GM19240 (cell line): Measurements from ENCODE around the gene SP100.
"Not testable (repeated sequence)": the region's sequence is repeated elsewhere in the genome, so short reads cannot be mapped to it uniquely, and the experiment has no call there.

Experiments
- DNase-seq: peaks from one replicate; pipeline ENCODE4 v3.0.0; 2011; ENCODE audit warnings: low spot score; ENCODE audit not compliant: insufficient read length

The SP100 gene

GRCh38 chr2:230419181-230419580 is 3.2 kb downstream of the SP100 start:
- no peak for DNase-seq

GRCh38 chr2:230422149-230422548 is 6.1 kb downstream of the SP100 start:
- DNase-seq: no peak

- DNase-seq: no peak
Observed at GRCh38 chr2:230423851-230424458, 8.0 kb downstream of the SP100 start.

- no peak for DNase-seq
Observed at GRCh38 chr2:230425377-230425776, 9.4 kb downstream of the SP100 start.

GRCh38 chr2:230429513-230429912 is 13.5 kb downstream of the SP100 start:
- no peak for DNase-seq

GRCh38 chr2:230430957-230431910 is 15.2 kb downstream of the SP100 start:
- DNase-seq: no peak

- no peak for DNase-seq
Observed at GRCh38 chr2:230434677-230435324, 18.8 kb downstream of the SP100 start.

GRCh38 chr2:230435431-230435830 is 19.4 kb downstream of the SP100 start:
- DNase-seq: no peak

- not testable (repeated sequence) for DNase-seq
Observed at GRCh38 chr2:230439121-230439520, 23.1 kb downstream of the SP100 start.

- DNase-seq: no peak
Observed at GRCh38 chr2:230439590-230439989, 23.6 kb downstream of the SP100 start.

- DNase-seq: no peak
Observed at GRCh38 chr2:230441227-230441897, 25.4 kb downstream of the SP100 start.

- no peak for DNase-seq
Observed at GRCh38 chr2:230443541-230443940, 27.5 kb downstream of the SP100 start.

- DNase-seq: no peak
Observed at GRCh38 chr2:230444832-230445231, 28.8 kb downstream of the SP100 start.

- no peak for DNase-seq
Observed at GRCh38 chr2:230447036-230447435, 31.0 kb downstream of the SP100 start.

GRCh38 chr2:230447455-230448451 is 31.8 kb downstream of the SP100 start:
- no peak for DNase-seq

GRCh38 chr2:230449901-230450467 is 34.0 kb downstream of the SP100 start:
- DNase-seq: no peak

GRCh38 chr2:230453006-230453405 is 37.0 kb downstream of the SP100 start:
- DNase-seq: no peak

- DNase-seq: no peak
Observed at GRCh38 chr2:230455005-230455684, 39.1 kb downstream of the SP100 start.

- DNase-seq: no peak
Observed at GRCh38 chr2:230457073-230457768, 41.2 kb downstream of the SP100 start.
